Measurements from ENCODE around the gene RBMS1.

Gene RBMS1

DNA sequence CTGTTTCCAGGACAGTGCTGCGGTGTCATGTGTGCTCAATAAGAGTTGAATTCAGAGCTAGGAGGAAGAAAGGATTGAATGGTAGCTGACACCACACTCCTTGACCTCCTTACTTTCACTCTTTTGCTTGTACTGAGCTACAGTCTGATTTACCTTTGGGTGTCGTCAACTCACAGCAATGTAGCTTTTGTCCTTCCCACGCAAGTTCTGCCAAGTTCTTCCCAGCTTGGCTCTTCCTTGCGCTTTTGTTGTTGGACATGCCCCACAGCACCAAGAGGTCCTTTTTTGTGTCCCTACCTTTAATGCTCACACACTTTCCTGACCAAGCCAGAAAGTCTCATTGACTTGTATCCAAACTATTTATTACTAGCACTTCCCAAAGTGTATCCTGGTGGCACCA lies 255.2 kb downstream of the RBMS1 start:
- no peaks in the 10 kb centered on the region for H4K20me1 ChIP-seq (ENCODE audit: control insufficient read depth, insufficient read depth, low read depth, low read length)
- no peaks in the 10 kb centered on the region for H3K79me2 ChIP-seq (ENCODE audit: control insufficient read depth, low read length)
- no peaks in the 10 kb centered on the region for H3K9me2 ChIP-seq (replicated peaks; ENCODE audit: control insufficient read depth, low read length)
- no peak overlapping the region for H3K4me2 ChIP-seq (ENCODE audit: low read length)
- H3K36me3 ChIP-seq (ENCODE audit: control insufficient read depth, low read length), result no peaks in the 10 kb centered on the region
- no peaks in the 10 kb centered on the region for H3K27me3 ChIP-seq (ENCODE audit: control insufficient read depth, low read length)
- no peak overlapping the region for H3K27ac ChIP-seq (ENCODE audit: low read depth, low read length)
- TF ChIP-seq, protein P1, sequence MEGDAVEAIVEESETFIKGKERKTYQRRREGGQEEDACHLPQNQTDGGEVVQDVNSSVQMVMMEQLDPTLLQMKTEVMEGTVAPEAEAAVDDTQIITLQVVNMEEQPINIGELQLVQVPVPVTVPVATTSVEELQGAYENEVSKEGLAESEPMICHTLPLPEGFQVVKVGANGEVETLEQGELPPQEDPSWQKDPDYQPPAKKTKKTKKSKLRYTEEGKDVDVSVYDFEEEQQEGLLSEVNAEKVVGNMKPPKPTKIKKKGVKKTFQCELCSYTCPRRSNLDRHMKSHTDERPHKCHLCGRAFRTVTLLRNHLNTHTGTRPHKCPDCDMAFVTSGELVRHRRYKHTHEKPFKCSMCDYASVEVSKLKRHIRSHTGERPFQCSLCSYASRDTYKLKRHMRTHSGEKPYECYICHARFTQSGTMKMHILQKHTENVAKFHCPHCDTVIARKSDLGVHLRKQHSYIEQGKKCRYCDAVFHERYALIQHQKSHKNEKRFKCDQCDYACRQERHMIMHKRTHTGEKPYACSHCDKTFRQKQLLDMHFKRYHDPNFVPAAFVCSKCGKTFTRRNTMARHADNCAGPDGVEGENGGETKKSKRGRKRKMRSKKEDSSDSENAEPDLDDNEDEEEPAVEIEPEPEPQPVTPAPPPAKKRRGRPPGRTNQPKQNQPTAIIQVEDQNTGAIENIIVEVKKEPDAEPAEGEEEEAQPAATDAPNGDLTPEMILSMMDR (IDR thresholded peaks at IDR 0.05; ENCODE audit: low read depth, low read length, poor library complexity, severe bottlenecking), result no peak
- TF ChIP-seq EZH2phosphoT487 (IDR thresholded peaks at IDR 0.05; ENCODE audit: borderline replicate concordance, low read length), result no peak
- no peaks in the 10 kb centered on the region for H3K9me3 ChIP-seq (ENCODE audit: control insufficient read depth, insufficient read depth, low read length)
- H3K4me1 ChIP-seq (ENCODE audit: control insufficient read depth, low read length), result no peaks in the 10 kb centered on the region
- no peaks in the 10 kb centered on the region for H3F3A ChIP-seq (ENCODE audit: control insufficient read depth, insufficient read depth)
- H3K4me3 ChIP-seq (ENCODE audit: low read length), result no peak overlapping the region

DNA sequence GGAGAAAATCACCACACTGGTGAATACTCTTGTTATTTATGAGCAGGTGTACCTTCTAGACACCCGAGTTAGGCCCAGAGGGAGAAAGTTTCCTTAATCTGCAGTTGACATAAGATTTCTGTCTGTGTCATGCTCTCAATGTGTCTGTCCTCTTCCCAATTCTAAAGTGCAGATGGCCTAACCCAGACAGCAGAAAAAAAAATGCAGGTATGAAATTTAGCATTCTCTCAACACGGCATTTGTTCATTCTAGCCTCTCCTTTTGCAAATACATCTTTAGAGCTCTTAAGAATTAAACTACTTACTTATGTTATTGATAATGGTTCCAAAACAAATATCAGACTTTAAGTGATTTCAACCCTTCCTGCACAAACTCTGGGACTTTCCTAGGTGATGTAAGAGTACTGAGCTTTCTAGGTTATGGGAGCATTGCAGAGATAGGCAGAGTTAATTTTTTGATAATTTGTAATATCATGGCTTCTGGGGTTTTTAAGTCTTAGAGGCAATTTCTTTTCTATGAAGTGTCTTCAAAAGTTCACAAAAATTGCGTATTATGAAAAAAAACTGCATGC lies 260.6 kb downstream of the RBMS1 start:
- Histone ChIP-seq H3K4me1 (ENCODE audit: control insufficient read depth, low read length) (no peaks in the 10 kb centered on the region), H3K9me2 (replicated peaks; ENCODE audit: control insufficient read depth, low read length) (no peaks in the 10 kb centered on the region), H3K27me3 (ENCODE audit: control insufficient read depth, low read length) (no peaks in the 10 kb centered on the region), H3K9me3 (ENCODE audit: control insufficient read depth, insufficient read depth, low read length) (no peaks in the 10 kb centered on the region; the same call in 1 of the 2 replicates), H3K36me3 (ENCODE audit: control insufficient read depth, low read length) (no peaks in the 10 kb centered on the region), H3K4me2 (ENCODE audit: low read length) (no peak overlapping the region), H4K20me1 (ENCODE audit: control insufficient read depth, insufficient read depth, low read depth, low read length) (no peaks in the 10 kb centered on the region), H3F3A (ENCODE audit: control insufficient read depth, insufficient read depth) (no peaks in the 10 kb centered on the region), H3K27ac (ENCODE audit: low read depth, low read length) (no peak overlapping the region), H3K4me3 (ENCODE audit: low read length) (no peak overlapping the region), H3K79me2 (ENCODE audit: control insufficient read depth, low read length) (no peaks in the 10 kb centered on the region)
- TF ChIP-seq, protein P1 (IDR thresholded peaks at IDR 0.05; ENCODE audit: low read depth, low read length, poor library complexity, severe bottlenecking), result no peak
- TF ChIP-seq EZH2phosphoT487 (IDR thresholded peaks at IDR 0.05; ENCODE audit: borderline replicate concordance, low read length), result no peak

DNA sequence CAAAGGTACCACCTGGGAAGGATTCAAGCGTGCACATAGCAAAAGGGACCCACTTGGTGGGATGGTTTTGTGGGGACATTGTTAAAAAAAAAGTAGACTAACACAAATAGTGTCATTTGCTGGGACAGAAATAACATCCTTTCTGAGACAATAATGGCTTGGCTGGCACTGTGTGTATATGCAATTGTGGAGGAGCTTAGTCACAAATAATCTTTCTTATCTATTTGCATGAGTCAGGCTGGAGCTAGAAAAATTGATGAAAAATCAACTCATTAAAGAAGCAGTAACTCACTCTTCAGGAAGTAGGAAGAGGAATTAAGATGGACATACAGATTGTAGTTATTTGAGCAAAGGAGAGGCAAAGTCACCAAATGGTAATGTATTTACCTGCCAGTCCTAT lies 264.0 kb downstream of the RBMS1 start:
- TF ChIP-seq EZH2phosphoT487 (IDR thresholded peaks at IDR 0.05; ENCODE audit: borderline replicate concordance, low read length), result no peak
- TF ChIP-seq, protein P1 (IDR thresholded peaks at IDR 0.05; ENCODE audit: low read depth, low read length, poor library complexity, severe bottlenecking), result no peak
- no peaks in the 10 kb centered on the region for H3K9me2 ChIP-seq (replicated peaks; ENCODE audit: control insufficient read depth, low read length)
- no peaks in the 10 kb centered on the region for H3K36me3 ChIP-seq (ENCODE audit: control insufficient read depth, low read length)
- no peaks in the 10 kb centered on the region for H3K79me2 ChIP-seq (ENCODE audit: control insufficient read depth, low read length)
- H3K4me2 ChIP-seq (ENCODE audit: low read length), result no peak overlapping the region
- H4K20me1 ChIP-seq (ENCODE audit: control insufficient read depth, insufficient read depth, low read depth, low read length), result no peaks in the 10 kb centered on the region
- peaks cover 11% of the 10 kb centered on the region for H3K27me3 ChIP-seq (ENCODE audit: control insufficient read depth, low read length)
- H3F3A ChIP-seq (ENCODE audit: control insufficient read depth, insufficient read depth), result no peaks in the 10 kb centered on the region
- H3K4me3 ChIP-seq (ENCODE audit: low read length), result no peak overlapping the region
- H3K4me1 ChIP-seq (ENCODE audit: control insufficient read depth, low read length), result no peaks in the 10 kb centered on the region
- no peaks in the 10 kb centered on the region; the same call in 1 of the 2 replicates for H3K9me3 ChIP-seq (ENCODE audit: control insufficient read depth, insufficient read depth, low read length)
- no peak overlapping the region for H3K27ac ChIP-seq (ENCODE audit: low read depth, low read length)

Measured in DOHH2 (cell line).